ENCODE measurements around the gene MUC5B. TPM values are rescaled to one million over a fixed set of nuclear protein-coding genes. Genes with fewer than 3 reads are reported as not detected.
"Not testable (repeated sequence)": the region's sequence is repeated elsewhere in the genome, so short reads cannot be mapped to it uniquely, and the experiment has no call there.

Gene MUC5B
- total RNA-seq, 1 donor, result not detected

DNA sequence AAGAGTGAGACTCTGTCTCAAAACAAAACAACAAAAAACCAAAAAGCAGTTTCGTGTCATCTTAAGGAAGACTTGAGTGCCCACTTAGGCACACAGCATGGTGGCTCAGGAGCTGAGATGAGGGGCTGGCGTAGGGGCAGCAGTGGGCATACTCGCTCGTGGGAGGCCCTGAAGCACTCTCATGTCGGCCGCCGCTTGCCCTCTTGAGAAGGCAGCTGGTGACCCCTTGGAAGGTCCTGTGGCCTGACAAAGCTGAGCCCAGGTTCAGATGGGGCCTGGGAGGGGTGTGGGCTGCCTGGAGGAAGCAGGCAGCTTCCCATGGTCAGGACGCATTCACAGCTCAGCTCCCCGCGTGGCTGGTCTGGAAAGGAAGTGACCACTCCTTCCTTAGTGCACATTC, 15.0 kb downstream of the MUC5B start:
- no peak for DNase-seq (ENCODE audit: low read depth)
- no peak overlapping the region for H3K4me3 ChIP-seq (ENCODE audit: low read depth, low read length)
- TF ChIP-seq CTCF (IDR thresholded peaks at IDR 0.05; ENCODE audit: insufficient read depth, low read length), result no peak

DNA sequence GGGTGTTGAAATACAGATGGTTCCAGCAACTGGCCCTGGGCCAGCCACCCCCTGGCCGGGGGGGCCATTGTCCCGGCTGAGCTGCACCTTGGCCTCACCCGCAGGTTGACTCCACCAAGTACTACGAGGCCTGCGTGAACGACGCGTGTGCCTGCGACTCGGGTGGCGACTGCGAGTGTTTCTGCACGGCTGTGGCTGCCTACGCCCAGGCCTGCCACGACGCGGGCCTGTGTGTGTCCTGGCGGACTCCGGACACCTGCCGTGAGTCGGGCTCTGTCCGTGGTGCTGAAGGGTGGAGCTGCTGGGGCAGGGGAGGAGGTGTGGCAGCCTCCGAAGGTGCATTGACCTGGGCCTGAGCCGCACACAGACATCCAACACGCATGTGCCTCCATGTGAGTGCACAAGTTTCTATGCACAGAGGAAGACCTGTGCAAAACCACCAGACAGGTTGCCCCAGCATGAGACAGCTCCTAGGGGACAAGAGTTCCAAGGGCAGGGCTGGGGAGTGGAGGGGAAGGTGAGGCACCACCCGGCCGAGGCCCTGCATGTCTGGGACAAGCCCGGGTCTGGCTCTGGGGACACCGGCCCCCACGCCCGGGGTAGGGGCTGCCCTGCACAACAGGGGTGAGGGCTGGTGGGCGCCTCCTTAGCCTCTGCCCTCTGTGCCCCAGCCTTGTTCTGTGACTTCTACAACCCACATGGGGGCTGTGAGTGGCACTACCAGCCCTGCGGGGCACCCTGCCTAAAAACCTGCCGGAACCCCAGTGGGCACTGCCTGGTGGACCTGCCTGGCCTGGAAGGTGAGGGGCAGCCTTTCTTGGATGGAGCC, 16.1 kb downstream of the MUC5B start:
- no peak for TF ChIP-seq CTCF (IDR thresholded peaks at IDR 0.05; ENCODE audit: insufficient read depth, low read length)
- H3K4me3 ChIP-seq (ENCODE audit: low read depth, low read length), result no peak overlapping the region
- DNase-seq (ENCODE audit: low read depth), result no peak

GRCh38 chr11:1239596-1240205, 16.8 kb downstream of the MUC5B start:
- no peak overlapping the region for H3K4me3 ChIP-seq (ENCODE audit: low read depth, low read length)
- TF ChIP-seq CTCF (IDR thresholded peaks at IDR 0.05; ENCODE audit: insufficient read depth, low read length), result no peak
- DNase-seq (ENCODE audit: low read depth), result no peak

DNA sequence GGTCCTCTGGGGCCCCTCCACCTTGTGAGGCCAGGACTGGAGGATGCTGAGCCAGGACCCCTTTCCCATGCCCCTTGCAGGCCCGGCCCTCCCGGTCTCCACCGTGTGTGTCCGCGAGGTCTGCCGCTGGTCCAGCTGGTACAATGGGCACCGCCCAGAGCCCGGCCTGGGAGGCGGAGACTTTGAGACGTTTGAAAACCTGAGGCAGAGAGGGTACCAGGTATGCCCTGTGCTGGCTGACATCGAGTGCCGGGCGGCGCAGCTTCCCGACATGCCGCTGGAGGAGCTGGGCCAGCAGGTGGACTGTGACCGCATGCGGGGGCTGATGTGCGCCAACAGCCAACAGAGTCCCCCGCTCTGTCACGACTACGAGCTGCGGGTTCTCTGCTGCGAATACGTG, 17.9 kb downstream of the MUC5B start:
- DNase-seq (ENCODE audit: low read depth), result no peak
- no peak for TF ChIP-seq CTCF (IDR thresholded peaks at IDR 0.05; ENCODE audit: insufficient read depth, low read length)
- no peak overlapping the region for H3K4me3 ChIP-seq (ENCODE audit: low read depth, low read length)

DNA sequence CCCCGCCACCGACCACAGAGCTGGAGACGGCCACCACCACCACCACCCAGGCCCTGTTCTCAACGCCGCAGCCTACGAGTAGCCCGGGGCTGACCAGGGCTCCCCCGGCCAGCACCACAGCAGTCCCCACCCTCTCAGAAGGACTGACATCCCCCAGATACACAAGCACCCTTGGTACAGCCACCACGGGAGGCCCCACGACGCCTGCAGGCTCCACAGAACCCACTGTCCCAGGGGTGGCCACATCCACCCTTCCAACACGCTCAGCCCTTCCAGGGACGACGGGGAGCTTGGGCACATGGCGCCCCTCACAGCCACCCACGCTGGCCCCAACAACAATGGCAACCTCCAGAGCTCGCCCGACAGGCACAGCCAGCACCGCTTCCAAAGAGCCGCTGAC, 18.8 kb downstream of the MUC5B start:
- no peak for DNase-seq (ENCODE audit: low read depth)
- H3K4me3 ChIP-seq (ENCODE audit: low read depth, low read length), result no peak overlapping the region
- no peak for TF ChIP-seq CTCF (IDR thresholded peaks at IDR 0.05; ENCODE audit: insufficient read depth, low read length)

DNA sequence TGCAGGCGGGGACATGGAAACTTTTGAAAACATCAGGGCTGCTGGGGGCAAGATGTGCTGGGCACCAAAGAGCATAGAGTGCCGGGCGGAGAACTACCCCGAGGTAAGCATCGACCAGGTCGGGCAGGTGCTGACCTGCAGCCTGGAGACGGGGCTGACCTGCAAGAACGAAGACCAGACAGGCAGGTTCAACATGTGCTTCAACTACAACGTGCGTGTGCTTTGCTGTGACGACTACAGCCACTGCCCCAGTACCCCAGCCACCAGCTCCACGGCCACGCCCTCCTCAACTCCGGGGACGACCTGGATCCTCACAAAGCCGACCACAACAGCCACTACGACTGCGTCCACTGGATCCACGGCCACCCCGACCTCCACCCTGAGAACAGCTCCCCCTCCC, 19.4 kb downstream of the MUC5B start:
- no peak for TF ChIP-seq CTCF (IDR thresholded peaks at IDR 0.05; ENCODE audit: insufficient read depth, low read length)
- DNase-seq (ENCODE audit: low read depth), result no peak
- no peak overlapping the region for H3K4me3 ChIP-seq (ENCODE audit: low read depth, low read length)

GRCh38 chr11:1242751-1243150, 19.9 kb downstream of the MUC5B start:
- not testable (repeated sequence) for DNase-seq (ENCODE audit: low read depth); H3K4me3 ChIP-seq (ENCODE audit: low read depth, low read length)

- not testable (repeated sequence) for DNase-seq (ENCODE audit: low read depth); H3K4me3 ChIP-seq (ENCODE audit: low read depth, low read length)
Measured at GRCh38 chr11:1243521-1243920, 20.7 kb downstream of the MUC5B start.

DNA sequence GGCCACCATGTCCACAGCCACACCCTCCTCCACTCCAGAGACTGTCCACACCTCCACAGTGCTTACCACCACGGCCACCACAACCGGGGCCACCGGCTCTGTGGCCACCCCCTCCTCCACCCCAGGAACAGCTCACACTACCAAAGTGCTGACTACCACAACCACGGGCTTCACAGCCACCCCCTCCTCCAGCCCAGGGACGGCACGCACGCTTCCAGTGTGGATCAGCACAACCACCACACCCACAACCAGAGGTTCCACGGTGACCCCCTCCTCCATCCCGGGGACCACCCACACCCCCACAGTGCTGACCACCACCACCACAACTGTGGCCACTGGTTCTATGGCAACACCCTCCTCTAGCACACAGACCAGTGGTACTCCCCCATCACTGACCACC, 21.7 kb downstream of the MUC5B start:
- H3K4me3 ChIP-seq (ENCODE audit: low read depth, low read length); DNase-seq (ENCODE audit: low read depth): not testable (repeated sequence)

- not testable (repeated sequence) for H3K4me3 ChIP-seq (ENCODE audit: low read depth, low read length); DNase-seq (ENCODE audit: low read depth)
Measured at GRCh38 chr11:1245717-1246116, 22.9 kb downstream of the MUC5B start.

- not testable (repeated sequence) for H3K4me3 ChIP-seq (ENCODE audit: low read depth, low read length); DNase-seq (ENCODE audit: low read depth)
Measured at GRCh38 chr11:1246301-1246700, 23.4 kb downstream of the MUC5B start.

Measured in fibroblast of the aortic adventitia (primary cell).